Epithelial cell of proximal tubule (primary cell): ENCODE data around the gene RXRA. TPM values are rescaled to one million over a fixed set of nuclear protein-coding genes. Genes with fewer than 3 reads are reported as not detected.
"Not testable (repeated sequence)": the region's sequence is repeated elsewhere in the genome, so short reads cannot be mapped to it uniquely, and the experiment has no call there.

Experiments
- DNase-seq: peaks from one replicate; pipeline ENCODE4 v3.0.0-alpha.2; 2011; ENCODE audit warnings: low read depth
- H3K4me3 ChIP-seq: 2 replicates; pipeline ENCODE4 v1.5.1; 2011; ENCODE audit warnings: low read depth, mild to moderate bottlenecking, low read length
- total RNA-seq: library from RNA; depleted of rRNA; stranded (reverse); fragments of >200 nt; gene quantifications from 2 replicates; pipeline ENCODE4 v1.2.3, GENCODE V29; 2015
- TF ChIP-seq, protein P1 (sequence below): conservative IDR thresholded peaks from 2 replicates; pipeline ENCODE4 v1.5.1; 2012; ENCODE audit warnings: low read depth, mild to moderate bottlenecking, low read length

Gene RXRA
- total RNA-seq, 1 donor from 2014 or later, result 8.4 TPM

DNA sequence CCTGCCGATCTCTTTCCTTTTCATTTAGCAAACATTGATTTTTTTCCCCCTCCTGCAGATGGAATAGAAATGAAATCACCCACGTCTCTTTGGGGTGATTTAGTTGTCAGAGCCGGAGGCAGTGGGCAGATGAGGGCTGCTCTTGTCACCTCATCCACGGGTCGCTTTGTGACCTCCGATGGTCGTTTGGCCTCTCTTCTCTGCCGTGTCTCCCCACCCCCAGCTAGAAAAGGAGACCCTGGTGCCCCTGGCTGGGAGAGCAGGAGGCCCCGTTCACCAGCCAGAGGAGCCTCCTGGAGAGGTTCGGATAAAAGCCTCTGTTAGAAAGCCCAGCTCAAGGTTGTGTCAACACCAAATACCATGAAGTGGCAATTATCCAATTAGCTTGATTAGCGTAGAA lies 21.6 kb upstream of the RXRA start:
- DNase-seq, result no peak
- H3K4me3 ChIP-seq, result no peak overlapping the region
- TF ChIP-seq, protein P1, sequence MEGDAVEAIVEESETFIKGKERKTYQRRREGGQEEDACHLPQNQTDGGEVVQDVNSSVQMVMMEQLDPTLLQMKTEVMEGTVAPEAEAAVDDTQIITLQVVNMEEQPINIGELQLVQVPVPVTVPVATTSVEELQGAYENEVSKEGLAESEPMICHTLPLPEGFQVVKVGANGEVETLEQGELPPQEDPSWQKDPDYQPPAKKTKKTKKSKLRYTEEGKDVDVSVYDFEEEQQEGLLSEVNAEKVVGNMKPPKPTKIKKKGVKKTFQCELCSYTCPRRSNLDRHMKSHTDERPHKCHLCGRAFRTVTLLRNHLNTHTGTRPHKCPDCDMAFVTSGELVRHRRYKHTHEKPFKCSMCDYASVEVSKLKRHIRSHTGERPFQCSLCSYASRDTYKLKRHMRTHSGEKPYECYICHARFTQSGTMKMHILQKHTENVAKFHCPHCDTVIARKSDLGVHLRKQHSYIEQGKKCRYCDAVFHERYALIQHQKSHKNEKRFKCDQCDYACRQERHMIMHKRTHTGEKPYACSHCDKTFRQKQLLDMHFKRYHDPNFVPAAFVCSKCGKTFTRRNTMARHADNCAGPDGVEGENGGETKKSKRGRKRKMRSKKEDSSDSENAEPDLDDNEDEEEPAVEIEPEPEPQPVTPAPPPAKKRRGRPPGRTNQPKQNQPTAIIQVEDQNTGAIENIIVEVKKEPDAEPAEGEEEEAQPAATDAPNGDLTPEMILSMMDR, result no peak

DNA sequence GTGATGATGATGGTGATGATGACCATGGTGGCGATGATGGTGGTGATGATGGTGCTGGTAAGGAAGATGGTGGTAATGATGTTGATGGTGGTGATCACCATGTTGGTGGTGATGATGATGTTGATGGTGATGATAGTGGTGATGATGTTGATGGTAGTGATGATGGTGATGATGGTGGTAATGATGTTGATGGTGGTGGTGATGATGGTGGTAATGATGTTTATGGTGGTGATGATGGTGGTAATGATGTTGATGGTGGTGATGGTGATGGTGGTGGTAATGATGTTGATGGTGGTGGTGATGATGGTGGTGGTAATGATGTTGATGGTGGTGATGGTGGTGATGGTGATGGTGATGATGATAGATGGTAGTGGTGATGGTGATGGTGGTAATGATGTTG lies 20.7 kb upstream of the RXRA start:
- TF ChIP-seq, protein P1, result no peak
- no peak for DNase-seq

DNA sequence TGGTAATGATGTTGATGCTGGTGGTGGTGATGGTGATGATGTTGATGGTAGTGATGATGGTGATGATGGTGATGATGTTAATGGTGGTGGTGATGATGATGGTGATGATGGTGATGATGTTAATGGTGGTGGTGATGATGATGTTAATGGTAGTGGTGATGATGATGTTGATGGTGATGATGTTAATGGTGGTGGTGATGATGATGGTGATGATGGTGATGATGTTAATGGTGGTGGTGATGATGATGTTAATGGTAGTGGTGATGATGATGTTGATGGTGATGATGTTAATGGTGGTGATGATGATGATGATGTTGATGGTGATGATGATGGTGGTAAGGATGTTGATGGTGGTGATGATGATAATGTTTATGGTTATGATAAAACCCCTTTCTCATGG lies 20.2 kb upstream of the RXRA start:
- DNase-seq, H3K4me3 ChIP-seq: not testable (repeated sequence)

More for the DNA sequence above, 20.7 kb upstream of the RXRA start:
- H3K4me3 ChIP-seq, result no peak overlapping the region

DNA sequence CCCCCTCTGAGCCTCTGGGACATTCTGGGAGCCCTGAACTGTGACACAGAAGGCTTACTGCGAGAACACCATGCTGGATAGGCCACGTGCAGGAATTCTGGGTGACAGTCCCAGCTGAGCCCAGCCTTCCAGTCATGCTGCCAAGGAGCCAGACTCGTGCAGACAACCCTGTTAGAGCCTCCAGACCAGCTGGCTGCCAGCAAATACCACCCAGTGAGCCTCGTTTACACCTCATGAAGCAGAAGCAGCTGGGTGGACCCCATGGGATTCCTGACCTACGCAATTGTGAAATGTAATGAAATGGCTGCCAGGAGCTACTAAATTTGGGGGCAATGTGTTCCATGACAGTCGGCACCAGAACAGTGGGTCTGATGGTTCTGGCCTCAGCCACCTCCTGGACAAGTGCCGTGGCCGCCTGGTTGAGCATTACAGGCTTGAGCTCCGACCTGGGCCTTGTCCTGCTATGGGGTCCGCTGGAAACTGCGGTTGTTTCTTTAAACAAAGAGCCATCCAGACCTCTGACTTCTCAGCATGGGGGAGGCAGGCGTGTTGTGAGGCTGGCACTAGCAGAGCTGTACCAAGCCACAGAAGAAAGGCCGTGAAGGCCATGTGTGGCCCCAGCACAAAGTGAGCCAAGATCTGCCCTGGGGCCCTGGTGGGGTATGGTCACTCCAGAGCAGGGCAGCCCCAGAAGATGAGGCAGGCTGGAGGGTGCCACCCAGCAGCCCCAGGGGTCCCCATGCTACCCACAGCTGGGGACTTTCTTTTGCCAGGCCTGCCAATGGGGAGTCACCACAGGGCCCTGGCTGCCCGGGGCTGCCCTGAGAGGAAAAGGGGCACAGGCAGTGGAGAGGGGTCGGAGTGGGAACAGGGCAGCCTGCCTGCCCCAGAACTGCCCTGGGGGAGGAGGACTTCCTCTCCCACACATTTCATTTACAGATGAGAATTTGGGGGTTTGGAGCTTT lies 19.3 kb upstream of the RXRA start:
- no peak for DNase-seq
- TF ChIP-seq, protein P1, result no peak
- H3K4me3 ChIP-seq, result no peak overlapping the region

DNA sequence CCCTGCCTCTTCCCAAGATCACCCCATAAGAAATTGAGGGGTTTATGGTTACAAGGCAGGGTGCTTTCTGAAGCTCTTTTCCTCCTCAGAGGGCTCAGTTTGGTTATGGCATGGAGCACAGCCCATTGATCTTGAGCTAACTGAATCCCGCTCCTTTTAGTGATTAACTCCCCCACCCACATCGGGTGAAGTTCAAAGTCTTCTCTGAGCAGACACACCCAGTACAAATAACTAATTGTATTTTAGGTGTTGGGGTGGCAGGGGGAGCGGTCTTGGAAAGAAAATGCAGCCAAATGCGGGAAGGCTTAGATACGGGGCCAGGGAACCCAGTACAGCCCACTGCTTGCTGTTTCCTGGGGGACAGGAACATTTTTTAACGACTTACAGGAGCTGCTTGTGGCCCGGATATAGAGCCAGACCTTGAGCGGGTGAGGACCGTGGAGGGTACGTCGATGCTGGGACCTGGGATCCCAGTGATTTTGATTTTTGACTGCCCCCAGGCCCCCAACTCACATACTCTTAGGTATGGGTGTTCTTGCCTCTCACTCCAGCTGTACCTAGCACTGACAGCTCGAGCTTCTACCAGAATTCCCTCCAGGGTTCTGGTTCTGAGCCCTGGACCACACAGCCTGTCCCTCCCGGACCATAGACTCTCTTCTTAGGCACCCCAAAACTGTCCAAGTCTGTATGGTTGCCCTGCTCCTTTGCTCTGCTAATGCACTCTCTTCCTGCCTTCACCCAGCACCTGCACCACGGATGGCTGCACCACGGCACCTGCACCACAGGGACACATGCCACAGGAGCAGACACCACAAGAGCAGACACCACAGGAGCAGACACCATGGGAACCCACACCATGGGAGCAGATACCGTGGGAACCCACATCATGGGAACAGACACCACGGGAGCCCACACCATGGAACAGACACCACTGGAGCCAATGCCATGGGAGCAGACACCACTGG lies 18.3 kb upstream of the RXRA start:
- no peak for DNase-seq
- no peak overlapping the region for H3K4me3 ChIP-seq
- TF ChIP-seq, protein P1, result no peak

DNA sequence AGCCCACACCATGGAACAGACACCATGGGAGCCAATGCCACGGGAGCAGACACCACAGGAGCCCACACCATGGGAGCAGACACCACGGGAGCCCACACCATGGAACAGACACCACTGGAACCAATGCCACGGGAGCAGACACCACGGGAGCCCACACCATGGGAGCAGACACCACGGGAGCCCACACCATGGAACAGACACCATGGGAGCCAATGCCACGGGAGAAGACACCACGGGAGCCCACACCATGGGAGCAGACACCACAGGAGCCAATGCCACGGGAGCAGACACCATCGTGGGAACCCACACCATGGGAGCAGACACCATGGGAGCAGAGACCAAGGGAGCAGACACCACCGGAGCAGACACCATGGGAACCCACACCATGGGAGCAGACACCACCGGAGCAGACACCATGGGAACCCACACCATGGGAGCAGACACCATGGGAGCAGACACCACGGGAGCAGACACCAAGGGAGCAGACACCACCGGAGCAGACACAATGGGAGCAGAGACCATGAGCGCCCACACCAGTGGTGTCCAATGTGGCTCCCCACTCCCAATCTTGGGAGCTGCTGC lies 17.5 kb upstream of the RXRA start:
- not testable (repeated sequence) for DNase-seq, H3K4me3 ChIP-seq

DNA sequence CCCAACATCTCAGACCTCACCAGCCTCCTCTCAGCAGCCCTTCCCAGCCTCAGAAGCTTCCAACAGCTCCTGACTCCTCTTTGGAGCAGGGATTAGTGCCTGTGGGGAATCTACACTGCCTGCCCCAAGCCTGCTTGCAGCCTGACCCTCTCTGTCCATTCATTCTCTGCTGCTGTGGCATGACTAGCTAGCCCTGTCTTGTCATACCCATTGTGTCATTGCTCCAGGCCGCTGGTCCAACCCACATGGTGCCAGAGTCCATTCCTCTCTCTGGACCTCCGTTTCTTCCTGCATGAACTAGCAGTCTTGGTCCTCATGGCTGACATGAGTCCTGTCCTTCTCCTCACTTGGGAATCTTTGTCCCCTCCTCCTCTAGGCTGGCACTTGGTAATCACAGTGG lies 12.8 kb upstream of the RXRA start:
- H3K4me3 ChIP-seq, result no peak overlapping the region
- no peak for DNase-seq
- TF ChIP-seq, protein P1, result no peak
